ENCODE results near the gene L1TD1. TPM values are rescaled to one million over a fixed set of nuclear protein-coding genes. Genes with fewer than 3 reads are reported as not detected.
"Not testable (repeated sequence)": the region's sequence is repeated elsewhere in the genome, so short reads cannot be mapped to it uniquely, and the experiment has no call there.

L1TD1 gene
- total RNA-seq, 1 donor from 2014 or later: 6.2 TPM

GRCh38 chr1:62241371-62242131, 46.9 kb downstream of the L1TD1 start:
- no peaks in the 10 kb centered on the region for H3K27me3 Mint-ChIP-seq
- no peak overlapping the region for H3K4me3 Mint-ChIP-seq
- H3K4me1 Mint-ChIP-seq (ENCODE audit: unreplicated experiment): peaks cover 18% of the 10 kb centered on the region
- H3K36me3 Mint-ChIP-seq: no peaks in the 10 kb centered on the region
- no peaks in the 10 kb centered on the region for H3K9me3 Mint-ChIP-seq
- no peak overlapping the region for H3K27ac Mint-ChIP-seq
- DNase-seq (ENCODE audit: extremely low spot score, unreplicated experiment): no peak
- TF ChIP-seq CTCF (conservative IDR thresholded peaks at IDR 0.05): no peak

GRCh38 chr1:62244380-62244779, 49.7 kb downstream of the L1TD1 start:
- H3K9me3 Mint-ChIP-seq; H3K36me3 Mint-ChIP-seq; H3K4me1 Mint-ChIP-seq (ENCODE audit: unreplicated experiment); H3K27ac Mint-ChIP-seq; H3K27me3 Mint-ChIP-seq; H3K4me3 Mint-ChIP-seq; DNase-seq (ENCODE audit: extremely low spot score, unreplicated experiment): not testable (repeated sequence)

- DNase-seq (ENCODE audit: extremely low spot score, unreplicated experiment): no peak
- no peak overlapping the region for H3K27ac Mint-ChIP-seq
- H3K27me3 Mint-ChIP-seq: no peaks in the 10 kb centered on the region
- no peak for TF ChIP-seq CTCF (conservative IDR thresholded peaks at IDR 0.05)
- no peak overlapping the region for H3K4me3 Mint-ChIP-seq
- peaks cover 9% of the 10 kb centered on the region for H3K4me1 Mint-ChIP-seq (ENCODE audit: unreplicated experiment)
- no peaks in the 10 kb centered on the region for H3K9me3 Mint-ChIP-seq
- no peaks in the 10 kb centered on the region for H3K36me3 Mint-ChIP-seq
Observed at GRCh38 chr1:62245201-62245600, 50.6 kb downstream of the L1TD1 start.

- Mint-ChIP-seq H3K4me3 (no peak overlapping the region), H3K36me3 (no peaks in the 10 kb centered on the region), H3K4me1 (ENCODE audit: unreplicated experiment) (no peaks in the 10 kb centered on the region), H3K27ac (no peak overlapping the region), H3K9me3 (no peaks in the 10 kb centered on the region), H3K27me3 (no peaks in the 10 kb centered on the region)
- TF ChIP-seq CTCF (conservative IDR thresholded peaks at IDR 0.05): no peak
- DNase-seq (ENCODE audit: extremely low spot score, unreplicated experiment): no peak
Observed at GRCh38 chr1:62247391-62248168, 52.9 kb downstream of the L1TD1 start.

GRCh38 chr1:62250126-62250726, 55.6 kb downstream of the L1TD1 start:
- no peak for DNase-seq (ENCODE audit: extremely low spot score, unreplicated experiment)
- Mint-ChIP-seq H3K9me3 (no peaks in the 10 kb centered on the region), H3K36me3 (no peaks in the 10 kb centered on the region), H3K4me3 (no peak overlapping the region), H3K4me1 (ENCODE audit: unreplicated experiment) (no peaks in the 10 kb centered on the region), H3K27ac (no peak overlapping the region), H3K27me3 (no peaks in the 10 kb centered on the region)
- no peak for TF ChIP-seq CTCF (conservative IDR thresholded peaks at IDR 0.05)

GRCh38 chr1:62259551-62259950, 64.9 kb downstream of the L1TD1 start:
- DNase-seq (ENCODE audit: extremely low spot score, unreplicated experiment): no peak
- H3K27me3 Mint-ChIP-seq: peaks cover 34% of the 10 kb centered on the region
- no peak overlapping the region for H3K27ac Mint-ChIP-seq
- no peak for TF ChIP-seq CTCF (conservative IDR thresholded peaks at IDR 0.05)
- H3K9me3 Mint-ChIP-seq: no peaks in the 10 kb centered on the region
- peaks cover 13% of the 10 kb centered on the region for H3K36me3 Mint-ChIP-seq
- no peak overlapping the region for H3K4me3 Mint-ChIP-seq
- peaks cover 10% of the 10 kb centered on the region for H3K4me1 Mint-ChIP-seq (ENCODE audit: unreplicated experiment)
